Measurements from ENCODE around the gene GRK7.

DNA sequence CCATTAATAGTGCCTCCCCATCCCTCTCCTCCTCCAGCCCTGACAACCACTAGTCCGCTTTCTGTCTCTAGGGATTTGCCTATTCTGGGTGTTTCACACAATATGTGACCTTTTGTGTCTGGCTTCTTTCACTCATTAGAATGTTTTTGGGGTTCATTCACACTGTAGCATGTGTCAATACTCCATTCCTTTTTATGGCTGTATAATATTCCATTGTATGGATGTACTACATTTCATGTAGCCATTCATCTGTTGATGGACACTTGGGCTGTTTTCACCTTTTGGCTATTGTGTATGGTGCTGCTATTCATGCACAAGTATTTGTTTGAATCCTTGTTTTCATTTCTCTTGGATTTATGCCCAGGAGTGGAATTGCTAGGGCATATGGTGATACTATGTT is 16.5 kb downstream of the GRK7 start:
- TF ChIP-seq, protein P1, sequence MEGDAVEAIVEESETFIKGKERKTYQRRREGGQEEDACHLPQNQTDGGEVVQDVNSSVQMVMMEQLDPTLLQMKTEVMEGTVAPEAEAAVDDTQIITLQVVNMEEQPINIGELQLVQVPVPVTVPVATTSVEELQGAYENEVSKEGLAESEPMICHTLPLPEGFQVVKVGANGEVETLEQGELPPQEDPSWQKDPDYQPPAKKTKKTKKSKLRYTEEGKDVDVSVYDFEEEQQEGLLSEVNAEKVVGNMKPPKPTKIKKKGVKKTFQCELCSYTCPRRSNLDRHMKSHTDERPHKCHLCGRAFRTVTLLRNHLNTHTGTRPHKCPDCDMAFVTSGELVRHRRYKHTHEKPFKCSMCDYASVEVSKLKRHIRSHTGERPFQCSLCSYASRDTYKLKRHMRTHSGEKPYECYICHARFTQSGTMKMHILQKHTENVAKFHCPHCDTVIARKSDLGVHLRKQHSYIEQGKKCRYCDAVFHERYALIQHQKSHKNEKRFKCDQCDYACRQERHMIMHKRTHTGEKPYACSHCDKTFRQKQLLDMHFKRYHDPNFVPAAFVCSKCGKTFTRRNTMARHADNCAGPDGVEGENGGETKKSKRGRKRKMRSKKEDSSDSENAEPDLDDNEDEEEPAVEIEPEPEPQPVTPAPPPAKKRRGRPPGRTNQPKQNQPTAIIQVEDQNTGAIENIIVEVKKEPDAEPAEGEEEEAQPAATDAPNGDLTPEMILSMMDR (IDR thresholded peaks at IDR 0.05): no peak
- TF ChIP-seq EZH2 (IDR thresholded peaks at IDR 0.05; ENCODE audit: borderline replicate concordance, insufficient read depth, low read depth, low read length, poor library complexity, severe bottlenecking): no peak

Data from B cell (primary cell).